Loucy (cell line): ENCODE results near the gene TRPM1.

Experiments
- H2AFZ ChIP-seq: fragments of 200-600 bp; sonication (generic); 2 replicates; pipeline ENCODE4 v1.6.0; 2016; ENCODE audit warnings: antibody characterized with exemption, mild to moderate bottlenecking, low read length, moderate library complexity
- H3F3A ChIP-seq: fragments of 200-600 bp; 2 replicates; pipeline ENCODE4 v1.6.0; 2016; ENCODE audit warnings: antibody characterized with exemption, low read depth, mild to moderate bottlenecking
- H3K27me3 ChIP-seq: fragments of 200-600 bp; sonication (generic); 2 replicates; pipeline ENCODE4 v1.6.1; 2014; ENCODE audit warnings: low read length, mild to moderate bottlenecking; ENCODE audit not compliant: insufficient read depth, poor library complexity, severe bottlenecking
- H3K36me3 ChIP-seq: fragments of 200-600 bp; sonication (generic); 2 replicates; pipeline ENCODE4 v1.6.1; 2016; ENCODE audit warnings: low read length; ENCODE audit not compliant: insufficient read depth
- H3K4me1 ChIP-seq: fragments of 200-600 bp; sonication (generic); 2 replicates; pipeline ENCODE4 v1.5.1; 2014; ENCODE audit warnings: low read length, mild to moderate bottlenecking; ENCODE audit not compliant: insufficient read depth, poor library complexity, severe bottlenecking
- H3K4me2 ChIP-seq: fragments of 200-600 bp; sonication (generic); 2 replicates; pipeline ENCODE4 v1.6.0; 2014; ENCODE audit warnings: antibody characterized with exemption, low read length, low read depth, mild to moderate bottlenecking; ENCODE audit not compliant: poor library complexity, severe bottlenecking
- H3K4me3 ChIP-seq: fragments of 200-600 bp; sonication (generic); 2 replicates; pipeline ENCODE4 v1.5.1; 2014; ENCODE audit warnings: low read length, mild to moderate bottlenecking, mixed read lengths; ENCODE audit not compliant: poor library complexity, severe bottlenecking
- H3K79me2 ChIP-seq: fragments of 200-600 bp; sonication (generic); 2 replicates; pipeline ENCODE4 v1.6.1; 2014; ENCODE audit warnings: low read length; ENCODE audit not compliant: insufficient read depth
- H3K9ac ChIP-seq: fragments of 200-600 bp; sonication (generic); 2 replicates; pipeline ENCODE4 v1.6.0; 2014; ENCODE audit warnings: mild to moderate bottlenecking, low read depth, low read length, moderate library complexity; ENCODE audit not compliant: poor library complexity, severe bottlenecking
- H3K9me2 ChIP-seq: fragments of 200-600 bp; sonication (generic); replicated peaks from 2 replicates; pipeline ENCODE4 v1.6.1; 2016; ENCODE audit warnings: low read depth, low read length, mixed read lengths
- H3K9me3 ChIP-seq: fragments of 200-600 bp; sonication (generic); 2 replicates; pipeline ENCODE4 v1.6.1; 2014; ENCODE audit warnings: mild to moderate bottlenecking, antibody characterized with exemption, low read length, low read depth; ENCODE audit not compliant: insufficient read depth
- H4K20me1 ChIP-seq: fragments of 200-600 bp; sonication (generic); 2 replicates; pipeline ENCODE4 v1.6.0; 2014; ENCODE audit warnings: antibody characterized with exemption, low read length, mild to moderate bottlenecking; ENCODE audit not compliant: insufficient read depth, poor library complexity, severe bottlenecking
- CTCF ChIP-seq: fragments of 200-600 bp; sonication (generic); conservative IDR thresholded peaks from 2 replicates; pipeline ENCODE4 v1.5.1; 2014; ENCODE audit warnings: mild to moderate bottlenecking, antibody characterized with exemption, low read length
- EZH2phosphoT487 ChIP-seq: fragments of 200-600 bp; IDR thresholded peaks from 2 replicates; pipeline ENCODE4 v1.6.1; 2018; ENCODE audit warnings: antibody characterized with exemption, mild to moderate bottlenecking, moderate library complexity, borderline replicate concordance

Gene TRPM1

GRCh38 chr15:31021067-31021665, 80.4 kb downstream of the TRPM1 start:
- TF ChIP-seq EZH2phosphoT487, result no peak
- TF ChIP-seq CTCF, result no peak
- H3K27me3 ChIP-seq, result no peaks in the 10 kb centered on the region
- peaks cover 18% of the 10 kb centered on the region for H3K4me1 ChIP-seq
- no peaks in the 10 kb centered on the region for H3K36me3 ChIP-seq
- H2AFZ ChIP-seq, result no peak overlapping the region
- H3K4me2 ChIP-seq, result no peak overlapping the region
- no peaks in the 10 kb centered on the region for H3K79me2 ChIP-seq
- H3K9me3 ChIP-seq, result no peaks in the 10 kb centered on the region
- H3K4me3 ChIP-seq, result no peak overlapping the region
- H4K20me1 ChIP-seq, result no peaks in the 10 kb centered on the region
- H3F3A ChIP-seq, result no peaks in the 10 kb centered on the region
- H3K9ac ChIP-seq, result no peak overlapping the region
- no peaks in the 10 kb centered on the region for H3K9me2 ChIP-seq

GRCh38 chr15:31020542-31020941, 81.0 kb downstream of the TRPM1 start:
- Histone ChIP-seq H3K79me2 (no peaks in the 10 kb centered on the region), H3K4me1 (peaks cover 18% of the 10 kb centered on the region), H3K4me2 (no peak overlapping the region), H3K9me2 (no peaks in the 10 kb centered on the region), H3K27me3 (no peaks in the 10 kb centered on the region), H3K36me3 (no peaks in the 10 kb centered on the region), H3K9ac (no peak overlapping the region), H3K9me3 (no peaks in the 10 kb centered on the region), H4K20me1 (no peaks in the 10 kb centered on the region), H3K4me3 (no peak overlapping the region), H2AFZ (no peak overlapping the region), H3F3A (no peaks in the 10 kb centered on the region)
- TF ChIP-seq EZH2phosphoT487 (no peak), CTCF (no peak)

- H3K4me1 ChIP-seq, result peaks cover 15% of the 10 kb centered on the region
- H3K27me3 ChIP-seq, result no peaks in the 10 kb centered on the region
- no peak overlapping the region for H3K4me3 ChIP-seq
- H3K4me2 ChIP-seq, result no peak overlapping the region
- H3K79me2 ChIP-seq, result no peaks in the 10 kb centered on the region
- H3K9ac ChIP-seq, result no peak overlapping the region
- H3K9me3 ChIP-seq, result no peaks in the 10 kb centered on the region
- H4K20me1 ChIP-seq, result no peaks in the 10 kb centered on the region
- no peaks in the 10 kb centered on the region for H3K9me2 ChIP-seq
- no peaks in the 10 kb centered on the region for H3F3A ChIP-seq
- no peak overlapping the region for H2AFZ ChIP-seq
- no peaks in the 10 kb centered on the region for H3K36me3 ChIP-seq
- TF ChIP-seq EZH2phosphoT487 (no peak), CTCF (no peak)
Measured at GRCh38 chr15:31019986-31020385, 81.5 kb downstream of the TRPM1 start.
